ENCODE results near the gene CAST.

CAST gene

DNA sequence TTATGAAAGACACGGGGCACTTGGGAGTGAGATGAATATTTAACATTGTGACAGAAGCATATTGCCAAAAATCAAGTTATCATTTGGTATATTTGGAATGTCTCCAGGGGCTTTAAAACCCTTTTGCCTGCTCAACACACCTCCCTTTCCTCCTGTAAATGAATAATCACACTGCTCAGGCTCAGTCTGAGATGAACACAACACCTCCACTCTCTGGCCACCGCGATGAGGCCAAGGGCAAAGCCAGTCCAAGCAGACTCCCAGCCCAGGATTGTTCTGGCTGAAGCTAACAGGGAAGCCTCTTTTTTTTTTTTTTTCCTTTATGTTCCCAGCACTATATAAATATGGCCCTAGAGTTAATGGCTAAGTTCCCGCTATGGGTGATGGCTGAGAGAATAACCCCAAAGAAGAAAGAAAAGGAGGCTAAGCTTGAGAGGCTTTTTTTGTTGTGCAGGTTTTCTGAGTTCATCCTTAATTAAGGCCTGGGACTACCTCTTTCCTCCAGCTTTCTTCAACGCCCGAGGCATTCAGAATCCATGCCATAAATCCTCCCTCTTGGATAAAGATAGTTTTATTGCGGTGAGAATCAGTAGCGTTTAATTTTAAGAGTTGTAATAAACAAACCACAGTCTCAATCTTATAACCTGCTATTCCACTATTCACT is 156.1 kb downstream of the CAST start:
- Histone ChIP-seq H3K9me3 (no peaks in the 10 kb centered on the region), H3K27me3 (no peaks in the 10 kb centered on the region), H3K36me3 (no peaks in the 10 kb centered on the region), H3K4me1 (no peaks in the 10 kb centered on the region), H3K4me3 (ENCODE audit: low read depth, low read length) (no peak overlapping the region)
- DNase-seq, result no peak
- no peak for TF ChIP-seq CTCF (IDR thresholded peaks at IDR 0.05; ENCODE audit: low read depth, low read length)

- Histone ChIP-seq H3K4me3 (ENCODE audit: low read depth, low read length) (no peak overlapping the region), H3K9me3 (no peaks in the 10 kb centered on the region), H3K27me3 (no peaks in the 10 kb centered on the region), H3K36me3 (no peaks in the 10 kb centered on the region), H3K4me1 (peaks cover 10% of the 10 kb centered on the region)
- DNase-seq, result no peak
- TF ChIP-seq CTCF (IDR thresholded peaks at IDR 0.05; ENCODE audit: low read depth, low read length), result no peak
These were observed 157.6 kb downstream of the CAST start for GRCh38 chr5:96819806-96820205.

GRCh38 chr5:96821260-96821916 is 159.2 kb downstream of the CAST start:
- Histone ChIP-seq H3K4me1 (peaks cover 10% of the 10 kb centered on the region), H3K36me3 (no peaks in the 10 kb centered on the region), H3K27me3 (no peaks in the 10 kb centered on the region), H3K4me3 (ENCODE audit: low read depth, low read length) (no peak overlapping the region), H3K9me3 (no peaks in the 10 kb centered on the region)
- DNase-seq, result no peak
- no peak for TF ChIP-seq CTCF (IDR thresholded peaks at IDR 0.05; ENCODE audit: low read depth, low read length)

GRCh38 chr5:96822686-96823459 is 160.7 kb downstream of the CAST start:
- Histone ChIP-seq H3K36me3 (no peaks in the 10 kb centered on the region), H3K4me3 (ENCODE audit: low read depth, low read length) (no peak overlapping the region), H3K27me3 (no peaks in the 10 kb centered on the region), H3K9me3 (no peaks in the 10 kb centered on the region), H3K4me1 (peaks cover 10% of the 10 kb centered on the region)
- peak; percentile 20; the same call in 1 of the 2 replicates for TF ChIP-seq CTCF (IDR thresholded peaks at IDR 0.05; ENCODE audit: low read depth, low read length)
- DNase-seq, result no peak

GRCh38 chr5:96823900-96824380 is 161.8 kb downstream of the CAST start:
- no peaks in the 10 kb centered on the region for H3K27me3 ChIP-seq
- no peak overlapping the region for H3K4me3 ChIP-seq (ENCODE audit: low read depth, low read length)
- no peaks in the 10 kb centered on the region for H3K9me3 ChIP-seq
- peaks cover 10% of the 10 kb centered on the region for H3K4me1 ChIP-seq
- TF ChIP-seq CTCF (IDR thresholded peaks at IDR 0.05; ENCODE audit: low read depth, low read length), result no peak
- peak; percentile 44 for DNase-seq
- no peaks in the 10 kb centered on the region for H3K36me3 ChIP-seq

All from BE2C (cell line).